Right atrium auricular region (tissue), 2 donors: ENCODE results near the gene PBX4. TPM values are rescaled to one million over a fixed set of nuclear protein-coding genes. Genes with fewer than 3 reads are reported as not detected.
"Not testable (repeated sequence)": the region's sequence is repeated elsewhere in the genome, so short reads cannot be mapped to it uniquely, and the experiment has no call there.

Experiments used
- DNase-seq: peaks from one replicate; pipeline ENCODE4 v3.0.0-alpha.2; 2019; ENCODE audit warnings: low spot score
- H3K27ac ChIP-seq, 2 donors: fragments of 200-600 bp; sonication (generic); 1 replicate in 1 of 2; 2 replicates in 1 of 2; pipeline ENCODE4 v1.5.1; 2016 to 2019
- H3K27me3 ChIP-seq, 2 donors: fragments of 200-600 bp; sonication (generic); one replicate each; pipeline versions ENCODE4 v1.5.1 to v1.6.0; 2017 to 2019
- H3K36me3 ChIP-seq: fragments of 200-600 bp; sonication (generic); one replicate; pipeline ENCODE4 v1.5.1; 2016
- H3K4me1 ChIP-seq, 2 donors: fragments of 200-600 bp; sonication (generic); one replicate each; pipeline versions ENCODE4 v1.5.1 to v1.6.0; 2017 to 2019
- H3K4me3 ChIP-seq, 2 donors: fragments of 200-600 bp; sonication (generic); 1 replicate in 1 of 2; 2 replicates in 1 of 2; pipeline ENCODE4 v1.5.1; 2017 to 2019; ENCODE audit warnings: mild to moderate bottlenecking in 1 of 2, moderate library complexity in 1 of 2
- H3K9me3 ChIP-seq, 2 donors: fragments of 200-600 bp; sonication (generic); one replicate each; pipeline ENCODE4 v1.5.1; 2019
- total RNA-seq, 2 donors: library from RNA; depleted of rRNA; stranded (reverse); fragments of >200 nt; gene quantifications; one replicate each; pipeline ENCODE4 v1.1.0, GENCODE V29; 2016
- TF ChIP-seq, protein P1 (sequence below), 2 donors: fragments of 200-600 bp; sonication (generic); IDR thresholded peaks; one replicate each; pipeline ENCODE4 v1.5.1; 2019; ENCODE audit warnings: antibody characterized with exemption in 2 of 2

Gene PBX4
- total RNA-seq, 2 donors from 2014 or later, result not detected

DNA sequence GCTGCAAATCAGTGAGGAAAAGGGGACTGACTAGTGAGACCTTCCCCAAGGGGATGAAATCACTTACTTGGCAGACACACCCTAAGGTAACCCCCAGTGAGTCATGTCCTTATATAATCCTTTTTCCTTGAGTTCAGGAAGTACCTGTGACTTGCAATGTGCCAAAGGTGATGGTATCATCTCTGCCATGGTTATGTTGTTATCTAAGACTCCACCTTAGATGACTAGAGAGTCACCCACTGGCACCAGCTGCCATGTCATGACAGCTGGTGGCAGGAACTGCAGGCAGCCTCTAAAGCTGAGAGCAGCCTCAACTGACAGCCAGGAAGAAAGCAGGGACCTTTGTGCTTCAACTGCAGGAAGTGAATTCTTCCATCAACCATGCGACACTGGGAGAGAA, 12.5 kb downstream of the PBX4 start:
- no peaks in the 10 kb centered on the region for H3K27me3 ChIP-seq
- TF ChIP-seq, protein P1, sequence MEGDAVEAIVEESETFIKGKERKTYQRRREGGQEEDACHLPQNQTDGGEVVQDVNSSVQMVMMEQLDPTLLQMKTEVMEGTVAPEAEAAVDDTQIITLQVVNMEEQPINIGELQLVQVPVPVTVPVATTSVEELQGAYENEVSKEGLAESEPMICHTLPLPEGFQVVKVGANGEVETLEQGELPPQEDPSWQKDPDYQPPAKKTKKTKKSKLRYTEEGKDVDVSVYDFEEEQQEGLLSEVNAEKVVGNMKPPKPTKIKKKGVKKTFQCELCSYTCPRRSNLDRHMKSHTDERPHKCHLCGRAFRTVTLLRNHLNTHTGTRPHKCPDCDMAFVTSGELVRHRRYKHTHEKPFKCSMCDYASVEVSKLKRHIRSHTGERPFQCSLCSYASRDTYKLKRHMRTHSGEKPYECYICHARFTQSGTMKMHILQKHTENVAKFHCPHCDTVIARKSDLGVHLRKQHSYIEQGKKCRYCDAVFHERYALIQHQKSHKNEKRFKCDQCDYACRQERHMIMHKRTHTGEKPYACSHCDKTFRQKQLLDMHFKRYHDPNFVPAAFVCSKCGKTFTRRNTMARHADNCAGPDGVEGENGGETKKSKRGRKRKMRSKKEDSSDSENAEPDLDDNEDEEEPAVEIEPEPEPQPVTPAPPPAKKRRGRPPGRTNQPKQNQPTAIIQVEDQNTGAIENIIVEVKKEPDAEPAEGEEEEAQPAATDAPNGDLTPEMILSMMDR (IDR thresholded peaks at IDR 0.05), result no peak
- H3K36me3 ChIP-seq, result no peaks in the 10 kb centered on the region
- no peak for DNase-seq
- H3K27ac ChIP-seq, result no peak overlapping the region
- no peaks in the 10 kb centered on the region for H3K9me3 ChIP-seq
- H3K4me1 ChIP-seq, result no peaks in the 10 kb centered on the region
- H3K4me3 ChIP-seq, result no peak overlapping the region

DNA sequence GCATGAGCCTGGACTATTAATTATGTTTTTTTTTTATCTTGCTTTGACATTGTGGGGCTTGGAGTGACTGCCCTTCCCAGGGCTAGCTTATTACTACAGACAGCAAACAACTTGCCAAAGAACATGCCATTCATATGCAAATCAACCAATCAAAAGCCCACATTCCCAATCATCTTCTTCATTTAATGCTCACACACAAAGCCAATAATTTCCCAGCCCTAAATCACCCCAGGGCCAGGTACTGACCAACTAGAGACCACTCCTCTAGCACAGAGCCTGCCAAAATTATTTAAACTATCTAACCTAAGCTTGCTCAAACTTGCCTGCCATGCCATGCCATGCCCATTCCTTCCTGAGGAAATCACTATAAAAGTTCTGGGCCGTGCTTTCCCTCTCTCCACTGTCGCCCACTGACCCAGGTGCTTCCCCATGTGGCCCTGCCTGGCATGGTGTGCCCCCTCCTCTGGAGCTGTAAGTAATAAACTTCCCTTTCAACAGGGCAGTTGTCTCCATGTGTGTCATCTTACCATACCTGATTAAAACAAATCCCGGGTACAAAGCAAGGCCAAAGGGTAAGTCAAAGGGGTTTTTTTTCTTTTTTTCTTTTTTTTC, 15.7 kb downstream of the PBX4 start:
- Histone ChIP-seq H3K27me3 (no peaks in the 10 kb centered on the region), H3K36me3 (no peaks in the 10 kb centered on the region), H3K27ac (no peak overlapping the region), H3K4me1 (no peaks in the 10 kb centered on the region), H3K4me3 (no peak overlapping the region), H3K9me3 (no peaks in the 10 kb centered on the region)
- DNase-seq, result no peak
- TF ChIP-seq, protein P1 (IDR thresholded peaks at IDR 0.05), result no peak

DNA sequence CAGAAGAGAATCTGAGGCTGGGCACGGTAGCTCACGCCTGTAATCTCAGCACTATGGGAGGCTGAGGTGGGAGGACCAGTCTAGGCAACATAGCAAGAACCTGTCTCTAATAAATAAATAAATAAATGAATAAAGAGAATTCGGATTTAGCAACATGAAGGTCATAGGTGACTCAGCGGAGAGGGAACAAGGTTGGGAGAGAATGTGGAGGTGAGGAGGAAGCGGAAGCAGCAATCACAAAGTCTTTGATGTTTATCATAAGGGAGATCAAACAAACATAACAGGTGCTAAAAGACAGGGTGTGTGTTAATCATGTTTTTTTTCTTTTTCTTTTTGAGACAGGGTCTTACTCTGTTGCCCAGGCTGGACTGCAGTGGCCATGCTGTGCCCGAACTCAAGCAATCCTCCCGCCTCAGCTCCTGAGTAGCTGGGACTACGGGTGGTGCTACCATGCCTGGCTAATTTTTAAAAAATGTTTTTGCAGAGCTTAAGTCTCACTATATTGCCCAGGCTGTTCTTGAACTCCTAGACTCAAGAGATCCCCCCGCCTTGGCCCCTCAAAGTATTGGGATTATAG, 16.3 kb downstream of the PBX4 start:
- Histone ChIP-seq H3K4me1 (no peaks in the 10 kb centered on the region), H3K27me3 (no peaks in the 10 kb centered on the region), H3K4me3 (no peak overlapping the region), H3K9me3 (no peaks in the 10 kb centered on the region), H3K27ac (no peak overlapping the region), H3K36me3 (no peaks in the 10 kb centered on the region)
- no peak for DNase-seq
- TF ChIP-seq, protein P1 (IDR thresholded peaks at IDR 0.05), result no peak

DNA sequence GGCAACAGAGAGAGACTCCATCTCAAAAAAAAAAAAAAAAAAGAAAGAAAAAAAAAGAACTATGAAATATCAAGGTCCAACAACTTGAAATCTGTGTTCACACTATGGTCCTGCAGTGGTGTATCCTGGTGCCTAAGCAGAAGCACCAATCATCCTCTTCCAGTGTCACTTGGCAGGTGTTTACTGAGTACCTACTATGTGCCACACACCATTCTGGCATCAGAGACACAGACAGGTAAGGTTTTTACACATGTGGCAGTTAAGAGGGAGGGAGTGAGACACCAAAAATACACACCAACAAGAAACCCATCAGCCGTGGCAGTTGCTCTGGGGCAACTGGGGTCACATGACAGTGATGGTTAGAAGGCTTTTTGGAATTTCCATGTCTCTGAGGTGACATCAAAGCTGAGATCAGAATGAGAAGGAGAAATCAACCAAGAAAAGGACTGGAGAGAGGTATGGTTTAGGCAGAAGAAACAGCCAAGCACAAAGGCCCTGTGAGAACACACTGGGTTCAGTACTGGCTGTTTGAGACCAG, 17.6 kb downstream of the PBX4 start:
- Histone ChIP-seq H3K27ac (no peak overlapping the region), H3K4me3 (no peak overlapping the region), H3K9me3 (no peaks in the 10 kb centered on the region)

DNA sequence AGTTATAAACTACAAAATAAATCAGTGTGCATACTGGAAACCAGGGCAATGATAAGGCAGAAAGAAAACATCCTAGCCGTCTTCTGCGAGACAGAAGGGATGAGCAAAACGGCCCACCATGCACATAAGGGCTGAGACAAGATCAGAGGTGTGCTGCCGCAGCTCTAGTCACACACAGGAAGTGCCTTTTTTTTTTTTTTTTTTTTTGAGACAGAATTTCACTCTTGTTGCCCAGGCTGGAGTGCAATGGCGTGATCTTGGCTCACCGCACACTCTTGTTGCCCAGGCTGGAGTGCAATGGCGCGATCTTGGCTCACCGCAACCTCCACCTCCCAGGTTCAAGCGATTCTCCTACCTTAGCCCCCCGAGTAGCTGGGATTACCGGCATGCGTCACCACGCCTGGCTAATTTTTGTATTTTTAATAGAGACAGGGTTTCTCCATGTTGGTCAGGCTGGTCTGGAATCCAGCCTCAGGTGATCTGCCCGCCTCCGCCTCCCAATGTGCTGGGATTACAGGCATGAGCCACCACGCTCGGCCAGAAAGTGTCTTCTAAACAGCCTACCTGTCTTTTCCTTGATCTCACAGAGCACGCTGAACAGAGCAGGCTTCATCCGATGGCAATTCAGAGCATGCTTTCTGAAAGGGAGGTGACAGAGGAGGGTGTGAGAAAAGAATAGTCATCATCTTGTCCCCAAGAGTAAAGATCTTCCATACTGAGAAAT, 19.6 kb downstream of the PBX4 start:
- not testable (repeated sequence) for H3K4me1 ChIP-seq, H3K27me3 ChIP-seq, H3K27ac ChIP-seq, H3K4me3 ChIP-seq, DNase-seq, H3K9me3 ChIP-seq, H3K36me3 ChIP-seq

More for the DNA sequence above, 17.6 kb downstream of the PBX4 start:
- no peaks in the 10 kb centered on the region for H3K36me3 ChIP-seq
- TF ChIP-seq, protein P1 (IDR thresholded peaks at IDR 0.05), result no peak
- no peak for DNase-seq
- no peaks in the 10 kb centered on the region for H3K27me3 ChIP-seq
- no peaks in the 10 kb centered on the region for H3K4me1 ChIP-seq

DNA sequence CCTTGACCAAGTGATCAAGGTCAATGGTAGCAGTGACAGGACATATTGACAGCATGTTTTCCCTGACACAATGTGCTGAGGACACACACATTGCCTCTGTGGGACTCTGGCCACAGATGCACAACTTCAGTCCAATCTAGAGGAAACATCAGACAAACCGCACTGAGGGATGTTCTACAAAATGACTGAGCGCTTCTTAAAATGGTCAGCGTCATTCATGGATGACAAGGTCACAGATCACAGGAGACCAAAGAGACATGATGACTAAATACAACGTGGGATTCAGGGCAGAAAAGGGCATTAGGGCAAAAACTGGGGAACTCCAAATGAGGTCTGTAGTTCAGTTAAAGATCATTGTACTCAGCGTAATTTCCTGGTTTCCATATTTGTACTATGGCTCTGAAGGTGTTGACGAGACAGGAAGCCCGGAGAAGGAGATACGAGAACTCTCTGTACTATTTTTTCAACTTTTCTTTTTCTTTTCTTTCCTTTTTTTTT, 20.6 kb downstream of the PBX4 start:
- Histone ChIP-seq H3K27ac (no peak overlapping the region), H3K4me3 (no peak overlapping the region), H3K9me3 (no peaks in the 10 kb centered on the region), H3K4me1 (no peaks in the 10 kb centered on the region), H3K27me3 (no peaks in the 10 kb centered on the region), H3K36me3 (no peaks in the 10 kb centered on the region)
- DNase-seq, result no peak
- TF ChIP-seq, protein P1 (IDR thresholded peaks at IDR 0.05), result no peak
